GM21786 (cell line): ENCODE measurements around the gene ARHGAP8.

ENCODE experiments used
- ATAC-seq: cut with Tn5 transposase; IDR thresholded peaks from one replicate; pipeline ENCODE4 v1.9.1; 2021; ENCODE audit not compliant: unreplicated experiment

ARHGAP8 gene

DNA sequence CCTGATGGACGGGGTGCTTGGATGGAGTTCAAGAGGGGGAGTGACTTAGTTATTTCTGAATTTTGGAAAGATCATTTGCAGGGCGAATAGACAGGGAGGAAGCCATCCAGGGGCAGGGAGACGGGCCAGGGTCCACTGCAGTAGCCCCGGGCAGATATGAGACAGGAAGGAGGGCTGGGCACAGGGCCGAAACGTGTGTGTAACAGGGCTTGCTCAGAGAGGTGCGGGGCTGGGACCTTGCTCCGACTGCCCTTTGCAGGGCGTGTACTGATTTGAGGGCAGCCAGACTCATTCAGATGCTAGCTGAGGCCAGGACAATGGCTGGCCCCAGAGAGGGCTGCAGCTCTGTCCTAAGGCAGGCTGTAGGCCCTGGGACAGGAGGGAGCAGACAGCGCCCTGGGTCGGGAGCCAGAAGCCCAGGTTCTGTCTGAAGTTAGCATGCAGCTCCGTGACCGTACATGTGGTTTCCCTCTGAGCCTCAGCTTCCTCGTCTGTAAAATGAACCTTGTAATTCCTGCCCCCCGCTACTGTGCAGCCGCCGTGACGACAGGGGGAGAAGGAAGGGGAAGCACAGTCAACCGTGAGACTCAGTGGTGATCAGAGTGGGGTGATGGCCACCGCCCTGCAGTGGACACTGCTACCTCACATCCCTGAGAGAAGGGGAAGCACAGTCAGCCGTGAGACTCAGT is 154.0 kb downstream of the ARHGAP8 start:
- ATAC-seq: no peak

DNA sequence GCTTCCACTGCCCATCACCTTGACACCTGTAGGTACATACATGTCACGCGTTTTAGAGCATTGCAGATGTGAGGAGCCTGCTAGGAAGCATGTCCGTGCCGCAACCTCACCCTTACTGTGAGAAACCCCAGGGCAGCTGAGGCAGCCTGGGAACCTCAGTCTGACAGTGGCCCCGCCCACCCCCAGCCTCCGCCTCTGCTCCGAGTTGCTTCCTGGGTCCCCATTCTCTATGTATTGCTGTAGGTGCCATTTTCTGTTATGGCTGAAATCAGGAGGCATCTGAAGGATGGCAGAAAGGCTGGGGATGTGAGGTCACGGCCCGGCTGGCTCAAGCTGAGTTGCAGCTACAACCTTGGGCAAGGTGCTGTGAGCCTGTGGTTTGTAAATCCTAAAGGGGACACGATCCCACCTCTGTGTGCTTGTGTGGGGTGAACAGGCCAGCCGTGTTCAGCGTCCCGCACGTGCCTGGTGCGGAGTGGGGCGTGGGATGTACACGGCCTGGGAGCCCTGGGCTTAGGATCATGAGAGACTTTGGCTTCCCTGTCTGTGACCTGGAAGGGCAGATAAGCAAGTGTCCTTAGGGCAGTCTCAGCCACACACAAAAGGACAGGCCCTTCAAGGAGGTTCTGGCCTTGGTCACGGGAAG is 154.7 kb downstream of the ARHGAP8 start:
- no peak for ATAC-seq

DNA sequence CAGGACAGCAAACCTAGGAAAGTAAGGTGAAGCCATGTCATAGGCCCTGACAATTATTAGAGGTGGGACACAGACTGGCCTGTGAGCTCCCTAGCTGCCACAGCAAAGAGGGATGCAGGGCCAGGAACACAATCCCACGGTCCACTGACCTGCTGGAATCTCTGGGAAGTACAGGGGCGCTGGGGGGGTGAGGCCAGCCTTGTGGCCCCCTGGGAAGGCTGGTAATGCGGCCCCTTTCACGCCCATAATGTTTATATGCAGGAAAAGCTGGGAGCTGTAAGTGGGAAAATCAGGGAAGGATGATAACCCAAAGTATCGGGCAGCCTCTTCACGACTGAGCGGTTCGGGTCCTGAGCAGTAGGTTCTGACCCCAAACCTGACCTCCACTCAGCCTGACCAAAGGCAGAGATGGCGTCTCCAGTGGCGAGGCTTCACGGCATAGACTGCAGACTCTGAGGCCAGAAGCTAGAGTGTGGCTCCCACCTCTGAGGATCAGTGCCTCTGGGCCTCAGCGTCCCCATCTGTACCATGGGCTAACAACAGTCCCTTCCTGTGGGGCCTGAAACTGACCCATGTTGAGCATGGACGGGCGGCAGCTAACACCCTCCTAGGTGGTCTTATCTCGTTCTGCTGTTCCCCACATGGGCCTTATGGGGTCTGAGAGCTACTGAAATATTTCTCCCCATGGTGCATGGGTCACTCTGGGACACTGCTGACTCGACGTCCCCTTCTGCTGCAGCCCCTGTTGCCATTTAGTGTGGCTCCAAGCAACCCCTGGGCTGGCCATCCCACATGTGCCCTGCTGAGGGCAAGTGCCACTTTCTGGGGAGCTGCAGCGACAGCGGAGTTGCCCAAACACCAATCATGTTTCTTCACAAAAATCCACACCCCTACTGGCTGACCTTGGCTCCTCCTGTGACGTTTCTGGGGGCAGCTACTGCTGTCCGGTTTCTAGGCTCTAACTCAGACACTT is 155.7 kb downstream of the ARHGAP8 start:
- ATAC-seq: no peak

DNA sequence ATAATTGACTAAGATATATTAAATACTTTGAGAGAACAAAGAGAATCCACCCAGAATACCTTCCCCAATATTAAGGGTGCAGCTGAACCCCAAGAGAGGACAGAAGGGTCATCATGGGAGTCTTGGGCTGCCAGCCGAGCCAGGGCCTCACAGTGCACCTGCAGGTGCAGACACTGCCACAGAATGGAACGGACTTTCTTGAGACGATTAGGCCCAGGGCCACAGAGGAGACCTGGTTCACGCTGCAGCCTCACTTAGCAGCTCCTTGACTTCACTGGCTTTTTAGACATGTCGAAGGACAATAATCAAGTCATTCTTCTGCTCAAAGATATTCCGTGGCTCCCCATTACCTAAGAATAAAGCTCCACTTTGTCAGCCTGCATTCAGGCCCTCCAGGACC is 156.9 kb downstream of the ARHGAP8 start:
- ATAC-seq: no peak
